Measurements from ENCODE around the gene MYL6B.
A peak's percentile ranks its signal among the peaks of the same experiment; 100 is the strongest.

Gene MYL6B

GRCh38 chr12:56124133-56124532 is 28.3 kb upstream of the MYL6B start:
- TF ChIP-seq, protein P1, sequence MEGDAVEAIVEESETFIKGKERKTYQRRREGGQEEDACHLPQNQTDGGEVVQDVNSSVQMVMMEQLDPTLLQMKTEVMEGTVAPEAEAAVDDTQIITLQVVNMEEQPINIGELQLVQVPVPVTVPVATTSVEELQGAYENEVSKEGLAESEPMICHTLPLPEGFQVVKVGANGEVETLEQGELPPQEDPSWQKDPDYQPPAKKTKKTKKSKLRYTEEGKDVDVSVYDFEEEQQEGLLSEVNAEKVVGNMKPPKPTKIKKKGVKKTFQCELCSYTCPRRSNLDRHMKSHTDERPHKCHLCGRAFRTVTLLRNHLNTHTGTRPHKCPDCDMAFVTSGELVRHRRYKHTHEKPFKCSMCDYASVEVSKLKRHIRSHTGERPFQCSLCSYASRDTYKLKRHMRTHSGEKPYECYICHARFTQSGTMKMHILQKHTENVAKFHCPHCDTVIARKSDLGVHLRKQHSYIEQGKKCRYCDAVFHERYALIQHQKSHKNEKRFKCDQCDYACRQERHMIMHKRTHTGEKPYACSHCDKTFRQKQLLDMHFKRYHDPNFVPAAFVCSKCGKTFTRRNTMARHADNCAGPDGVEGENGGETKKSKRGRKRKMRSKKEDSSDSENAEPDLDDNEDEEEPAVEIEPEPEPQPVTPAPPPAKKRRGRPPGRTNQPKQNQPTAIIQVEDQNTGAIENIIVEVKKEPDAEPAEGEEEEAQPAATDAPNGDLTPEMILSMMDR (conservative IDR thresholded peaks at IDR 0.05; ENCODE audit: low read length) = no peak
- DNase-seq (ENCODE audit: low read depth) = no peak

DNA sequence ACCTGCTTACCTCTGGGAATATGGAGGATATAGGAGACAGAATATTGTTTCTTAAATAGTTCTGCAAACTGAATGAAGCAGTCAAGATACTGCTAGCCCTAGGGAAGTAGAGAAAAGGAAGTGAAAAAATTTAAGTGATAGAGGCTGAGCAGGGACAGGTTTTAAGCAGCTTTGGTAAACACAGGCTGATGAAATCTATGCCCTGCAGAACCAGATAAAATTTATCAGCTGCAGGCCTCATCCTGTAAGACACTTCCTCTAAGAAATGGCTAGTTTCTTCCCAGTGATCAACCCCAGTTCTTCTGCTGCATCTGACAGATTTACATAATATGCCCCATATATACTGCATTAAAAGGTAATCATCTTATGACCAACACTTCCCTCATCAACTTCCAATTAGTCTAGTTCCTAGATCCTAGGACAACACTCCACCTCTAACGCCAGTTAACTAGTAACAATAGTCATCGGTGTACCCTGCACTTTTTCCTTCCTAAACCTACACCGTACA is 25.6 kb upstream of the MYL6B start:
- H3K4me3 ChIP-seq (ENCODE audit: low read length) = peak overlapping the region; percentile 59; the same call in 1 of the 2 replicates
- TF ChIP-seq, protein P1 (conservative IDR thresholded peaks at IDR 0.05; ENCODE audit: low read length) = no peak
- no peak for DNase-seq (ENCODE audit: low read depth)

More at GRCh38 chr12:56124133-56124532, 28.3 kb upstream of the MYL6B start:
- H3K4me3 ChIP-seq (ENCODE audit: low read length) = no peak overlapping the region

- peak overlapping the region; percentile 59 for H3K4me3 ChIP-seq (ENCODE audit: low read length)
- DNase-seq (ENCODE audit: low read depth) = no peak
- TF ChIP-seq, protein P1 (conservative IDR thresholded peaks at IDR 0.05; ENCODE audit: low read length) = no peak
Observed at GRCh38 chr12:56127485-56127887, 24.9 kb upstream of the MYL6B start.

GRCh38 chr12:56127888-56128669 is 24.3 kb upstream of the MYL6B start, which contains the start of gene ESYT1:
TSS of gene ESYT1 (plus strand) at chr12:56128267. CDS start at chr12:56128320, 53 bp downstream.
- peak; percentile 100 for DNase-seq (ENCODE audit: low read depth)
- H3K4me3 ChIP-seq (ENCODE audit: low read length) = peak within 1 kb of the TSS; percentile 92
- TF ChIP-seq, protein P1 (conservative IDR thresholded peaks at IDR 0.05; ENCODE audit: low read length) = no peak

GRCh38 chr12:56128670-56129205 is 23.6 kb upstream of the MYL6B start:
- peak overlapping the region; percentile 92 for H3K4me3 ChIP-seq (ENCODE audit: low read length)
- TF ChIP-seq, protein P1 (conservative IDR thresholded peaks at IDR 0.05; ENCODE audit: low read length) = no peak
- peak; percentile 18 for DNase-seq (ENCODE audit: low read depth)

- peak overlapping the region; percentile 92 for H3K4me3 ChIP-seq (ENCODE audit: low read length)
- TF ChIP-seq, protein P1 (conservative IDR thresholded peaks at IDR 0.05; ENCODE audit: low read length) = no peak
- DNase-seq (ENCODE audit: low read depth) = peak; percentile 39
Observed at GRCh38 chr12:56129206-56129941, 23.0 kb upstream of the MYL6B start.
